ENCODE measurements around the gene SEMA3A. TPM values are rescaled to one million over a fixed set of nuclear protein-coding genes. Genes with fewer than 3 reads are reported as not detected.

Gene SEMA3A
- polyA plus RNA-seq, 1 donor = 14.5 TPM

- DNase-seq = no peak
Observed at GRCh38 chr7:83930262-83930661, 264.3 kb downstream of the SEMA3A start.

DNA sequence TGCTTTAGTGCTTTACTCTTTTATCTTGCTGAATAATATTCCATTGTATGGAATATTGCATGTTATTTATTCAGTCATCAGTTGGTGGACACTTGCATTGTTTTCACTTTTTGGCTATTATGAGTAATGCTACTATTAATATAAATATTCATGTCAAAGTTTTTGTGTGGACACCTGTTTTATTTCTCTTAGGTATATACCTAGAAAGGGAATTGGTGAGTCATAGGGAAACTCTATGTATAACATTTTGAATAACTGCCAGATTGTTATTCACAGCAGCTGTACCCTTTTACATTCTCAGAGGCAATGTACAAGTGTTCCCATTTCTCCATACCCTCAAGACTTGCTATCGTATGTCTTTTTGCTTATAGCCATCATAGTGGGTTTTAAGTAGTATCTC is 268.7 kb downstream of the SEMA3A start:
- no peak for DNase-seq

GRCh38 chr7:83921941-83922607 is 272.5 kb downstream of the SEMA3A start:
- no peak for DNase-seq

- no peak for DNase-seq
Observed at GRCh38 chr7:83921271-83921940, 273.2 kb downstream of the SEMA3A start.

GRCh38 chr7:83918142-83918541 is 276.4 kb downstream of the SEMA3A start:
- no peak for DNase-seq

GRCh38 chr7:83913174-83913573 is 281.4 kb downstream of the SEMA3A start:
- DNase-seq = no peak

DNA sequence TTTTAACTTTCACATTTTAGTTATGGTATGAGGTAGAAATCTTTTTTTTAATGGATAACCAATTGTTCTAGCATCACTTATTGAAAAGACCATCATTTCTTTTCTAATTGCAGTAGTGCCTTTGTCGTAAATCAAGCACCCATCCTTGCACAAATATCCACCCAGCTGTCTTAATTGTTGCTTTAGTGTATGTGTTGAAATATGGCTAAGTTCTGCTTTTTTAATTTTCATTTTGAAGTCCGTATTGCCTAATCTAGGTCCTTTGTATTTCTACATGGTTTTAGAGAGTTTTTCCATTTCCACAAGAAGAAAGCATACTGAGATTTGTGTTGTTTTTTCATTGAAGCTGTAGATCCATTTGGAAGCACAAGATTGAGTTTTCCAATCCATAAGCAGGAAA is 286.1 kb downstream of the SEMA3A start:
- no peak for DNase-seq

All from left kidney (tissue), 2 donors.